HL-60/S4 (cell line): ENCODE results near the gene BMP3.
"Not testable (repeated sequence)": the region's sequence is repeated elsewhere in the genome, so short reads cannot be mapped to it uniquely, and the experiment has no call there.

Experiments used
- in situ Hi-C: fragments of 300-500 bp; cut with MboI; formaldehyde crosslinking; loops from 2 replicates; pipeline ENCODE4 v1.14.3; 2022; ENCODE audit warnings: low sequenced_read_pairs

The BMP3 gene, protein sequence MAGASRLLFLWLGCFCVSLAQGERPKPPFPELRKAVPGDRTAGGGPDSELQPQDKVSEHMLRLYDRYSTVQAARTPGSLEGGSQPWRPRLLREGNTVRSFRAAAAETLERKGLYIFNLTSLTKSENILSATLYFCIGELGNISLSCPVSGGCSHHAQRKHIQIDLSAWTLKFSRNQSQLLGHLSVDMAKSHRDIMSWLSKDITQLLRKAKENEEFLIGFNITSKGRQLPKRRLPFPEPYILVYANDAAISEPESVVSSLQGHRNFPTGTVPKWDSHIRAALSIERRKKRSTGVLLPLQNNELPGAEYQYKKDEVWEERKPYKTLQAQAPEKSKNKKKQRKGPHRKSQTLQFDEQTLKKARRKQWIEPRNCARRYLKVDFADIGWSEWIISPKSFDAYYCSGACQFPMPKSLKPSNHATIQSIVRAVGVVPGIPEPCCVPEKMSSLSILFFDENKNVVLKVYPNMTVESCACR

DNA sequence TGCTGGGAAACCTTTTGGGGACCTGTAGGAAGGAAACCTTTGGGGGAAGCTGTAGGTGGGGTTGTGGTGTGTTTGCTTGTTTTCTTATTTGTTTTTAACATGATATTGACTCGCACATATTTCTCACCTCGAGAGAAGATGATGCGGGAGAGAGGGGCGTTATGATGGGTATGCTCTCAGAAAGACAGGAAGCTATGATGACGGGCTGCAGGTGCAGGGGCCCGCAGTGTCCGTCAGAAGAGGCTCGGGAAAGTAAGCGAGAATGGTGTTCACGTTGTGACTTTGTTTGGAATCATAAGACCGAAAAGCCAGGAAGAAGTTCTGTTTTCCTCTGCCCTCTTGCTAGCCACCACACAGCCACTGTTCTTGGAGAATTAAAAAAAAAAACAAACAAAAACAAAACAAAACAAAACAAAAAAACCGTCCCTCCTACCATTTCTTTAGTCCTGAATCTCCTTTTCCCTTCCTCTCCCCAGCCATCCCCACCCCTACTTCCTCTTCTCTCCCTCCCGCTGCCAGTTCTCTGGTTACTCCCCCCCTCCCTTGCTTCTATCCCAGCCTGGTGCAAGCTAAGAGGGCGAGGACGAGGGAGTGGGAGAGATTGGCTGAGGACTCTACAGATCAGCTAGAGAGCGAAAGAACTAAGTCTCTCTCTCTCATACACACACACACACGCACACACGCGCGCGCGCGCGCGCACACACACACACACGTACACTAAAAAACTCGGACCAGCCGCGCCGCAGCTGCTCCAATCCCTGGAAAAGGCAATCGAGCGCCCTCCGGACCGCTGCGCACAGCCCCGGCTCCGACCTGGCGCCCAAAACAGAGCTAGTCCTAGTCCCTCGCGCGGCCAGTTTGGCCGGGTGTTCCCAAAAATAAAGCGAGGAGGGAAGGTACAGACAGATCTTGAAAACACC lies at the start of gene BMP3:
BMP3 (plus strand) TSS at position 648 of the 920 bp plus-strand sequence. CDS start 577 bp downstream, outside the sequence.
- in situ Hi-C loops: loop anchor here (25.0 kb wide), 1 partner anchor 668 kb away; no protein-coding TSS in a partner anchor

DNA sequence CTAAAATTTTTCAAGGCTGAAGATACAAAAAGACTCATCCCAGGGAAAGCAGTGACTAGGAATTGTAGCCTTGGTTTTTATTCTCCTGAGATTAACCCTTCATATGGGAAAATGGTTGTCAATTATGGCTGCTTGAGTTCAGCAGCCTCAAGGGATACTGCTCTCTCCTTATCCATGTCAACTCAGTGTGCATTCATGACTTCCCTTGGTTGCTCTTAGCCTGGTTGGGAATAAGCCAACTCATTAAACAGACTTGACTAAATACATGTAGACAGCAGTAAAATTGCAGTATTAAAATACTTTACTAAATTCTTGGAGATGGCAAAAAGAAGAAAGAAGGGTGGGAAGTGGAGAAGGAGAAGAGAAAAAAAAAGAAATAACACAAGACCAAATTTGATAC lies 44.5 kb upstream of the BMP3 start:
- in situ Hi-C loops: no loop called here

DNA sequence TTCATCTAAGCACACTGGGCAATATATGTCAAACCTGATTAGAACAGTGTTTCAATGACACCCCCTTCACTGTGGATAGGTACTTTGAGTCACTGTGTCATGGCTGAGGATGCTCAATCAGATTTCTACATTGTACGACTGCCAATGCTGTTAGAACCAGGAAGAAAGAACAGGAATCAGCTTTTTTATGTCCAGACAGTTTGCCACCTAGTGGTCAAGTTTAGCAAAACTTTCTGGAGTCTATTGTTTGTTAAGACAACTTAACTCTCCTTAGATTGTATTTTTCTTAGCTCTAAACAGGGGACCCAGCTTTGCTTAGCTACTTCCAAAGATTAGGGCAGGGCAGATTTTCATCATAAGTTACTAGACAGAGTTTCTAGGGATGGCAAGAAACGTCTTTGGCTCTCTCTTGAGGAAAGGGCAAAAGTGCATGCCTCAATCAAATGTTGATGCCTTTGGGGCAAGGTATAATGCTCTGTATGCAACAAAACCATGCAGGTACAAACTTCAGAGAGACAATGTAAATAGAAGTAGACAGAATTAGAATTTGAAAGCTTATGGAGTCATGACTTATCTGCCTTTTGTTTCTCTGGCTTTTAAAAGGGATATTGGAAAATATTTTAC lies 40.5 kb upstream of the BMP3 start:
- in situ Hi-C loops: no loop called here

DNA sequence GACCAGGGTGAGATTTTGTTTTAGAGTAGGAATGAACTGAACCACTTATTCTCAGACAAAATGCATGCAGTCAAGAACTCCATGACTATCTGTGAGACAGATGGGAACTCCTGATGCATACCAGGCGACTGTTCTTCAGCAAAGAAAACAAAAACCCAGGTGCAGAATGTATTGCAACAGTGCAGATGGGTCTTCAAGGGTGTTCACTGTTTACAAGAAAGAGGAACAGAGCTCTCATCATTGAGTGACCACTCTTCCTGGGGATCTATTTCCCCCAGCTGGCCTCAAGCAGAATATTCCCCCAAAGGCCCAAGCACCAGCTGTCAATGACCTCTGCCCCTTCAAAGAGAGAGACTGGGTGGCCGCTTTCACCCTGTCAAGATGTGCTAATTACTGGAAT lies 39.7 kb upstream of the BMP3 start:
- in situ Hi-C loops: no loop called here

DNA sequence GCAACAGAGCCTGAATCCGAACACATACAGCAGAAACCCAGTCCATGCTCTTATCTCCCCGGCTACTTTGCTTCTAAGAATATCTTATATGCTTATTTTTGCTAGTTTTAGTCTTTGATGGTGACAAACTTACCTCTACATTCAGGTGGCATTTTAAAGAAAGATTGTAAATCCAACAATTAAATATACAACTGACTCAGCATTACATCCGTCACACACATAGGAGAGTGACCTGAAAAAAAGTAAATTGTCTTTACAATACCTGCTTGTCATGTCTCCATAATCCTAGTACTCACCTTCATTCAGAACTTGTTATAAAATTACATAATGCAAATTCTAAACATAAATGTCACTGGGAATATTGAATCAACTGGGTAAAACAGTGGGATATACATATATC lies 30.6 kb upstream of the BMP3 start:
- in situ Hi-C loops: no loop called here

DNA sequence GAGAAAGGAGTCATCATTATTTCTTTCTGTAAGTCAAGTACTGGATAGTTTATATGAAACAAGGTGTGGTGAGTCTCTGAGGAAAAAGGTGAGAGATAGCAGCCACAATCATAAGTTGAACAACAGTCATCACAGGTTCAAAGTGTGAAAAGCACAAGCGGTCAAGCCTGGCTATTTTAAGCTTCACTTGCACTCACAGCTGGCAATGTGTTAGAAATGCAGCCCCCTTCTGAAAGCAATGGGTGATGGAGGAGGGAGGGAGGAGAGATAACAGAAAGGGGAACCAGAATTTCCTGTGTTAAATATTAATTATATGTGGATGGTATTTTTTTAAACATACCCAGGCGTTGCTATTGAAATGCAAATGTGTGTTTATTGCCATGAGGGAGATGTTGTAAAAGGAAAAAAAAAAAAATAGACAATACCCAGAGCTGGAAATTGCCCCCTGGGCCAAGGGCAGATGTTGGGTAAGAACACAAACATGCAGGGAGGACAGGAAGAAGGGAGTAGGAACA lies 26.9 kb upstream of the BMP3 start:
- in situ Hi-C loops: no loop called here

DNA sequence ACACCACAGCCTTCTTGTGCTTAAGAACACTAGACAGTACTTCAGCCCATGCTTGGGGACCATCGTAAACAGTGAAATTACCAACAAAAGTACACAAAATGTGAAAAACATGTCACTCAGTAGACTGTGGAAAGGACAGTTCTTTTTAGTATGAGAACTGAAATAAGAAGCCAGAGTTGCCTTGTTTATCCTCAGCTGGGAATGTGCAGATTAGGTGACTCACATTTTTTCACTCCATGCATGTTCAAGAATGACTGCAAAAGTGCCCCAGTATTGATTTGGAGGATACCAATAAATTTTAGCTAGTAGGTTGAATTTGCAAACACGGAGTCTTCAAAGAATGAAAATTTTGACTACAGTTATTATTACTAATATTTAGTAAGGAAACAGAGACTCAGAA lies 23.1 kb upstream of the BMP3 start:
- in situ Hi-C loops: no loop called here

DNA sequence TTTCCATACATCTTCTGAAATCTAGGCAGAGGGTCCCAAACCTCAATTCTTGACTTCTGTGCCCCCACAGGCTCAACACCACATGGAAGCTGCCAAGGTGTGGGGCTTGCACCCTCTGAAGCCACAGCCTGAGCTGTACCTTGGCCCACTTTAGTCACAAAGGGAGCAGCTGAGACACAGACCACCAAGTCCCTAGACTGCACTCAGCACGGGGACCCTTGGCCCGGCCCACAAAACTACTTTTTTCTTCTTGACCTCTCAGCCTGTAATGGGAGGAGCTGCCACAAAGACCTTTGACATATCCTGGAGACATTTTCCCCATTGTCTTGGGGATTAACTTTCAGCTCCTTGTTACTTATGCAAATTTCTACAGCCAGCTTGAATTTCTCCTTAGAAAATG lies 13.9 kb upstream of the BMP3 start:
- in situ Hi-C loops: not testable (repeated sequence)

DNA sequence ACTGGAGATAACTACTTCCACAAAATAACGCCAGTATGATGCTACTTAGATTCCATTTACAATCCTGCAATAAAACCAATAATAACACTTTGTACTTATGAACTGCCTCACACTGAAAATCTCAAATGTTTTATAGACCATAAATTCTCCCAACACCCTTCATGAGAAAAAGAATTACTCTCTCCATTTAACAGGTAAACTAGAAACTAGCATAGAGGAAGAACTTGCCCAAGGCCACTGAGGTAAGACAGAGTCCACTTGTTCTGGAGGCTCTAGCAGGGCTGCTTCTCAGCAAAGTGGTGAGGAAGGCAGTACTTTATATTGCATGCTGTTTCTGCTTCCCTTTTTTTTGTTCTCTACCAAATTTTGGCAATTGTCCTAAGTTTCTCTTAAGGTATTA lies 11.5 kb upstream of the BMP3 start:
- in situ Hi-C loops: no loop called here

DNA sequence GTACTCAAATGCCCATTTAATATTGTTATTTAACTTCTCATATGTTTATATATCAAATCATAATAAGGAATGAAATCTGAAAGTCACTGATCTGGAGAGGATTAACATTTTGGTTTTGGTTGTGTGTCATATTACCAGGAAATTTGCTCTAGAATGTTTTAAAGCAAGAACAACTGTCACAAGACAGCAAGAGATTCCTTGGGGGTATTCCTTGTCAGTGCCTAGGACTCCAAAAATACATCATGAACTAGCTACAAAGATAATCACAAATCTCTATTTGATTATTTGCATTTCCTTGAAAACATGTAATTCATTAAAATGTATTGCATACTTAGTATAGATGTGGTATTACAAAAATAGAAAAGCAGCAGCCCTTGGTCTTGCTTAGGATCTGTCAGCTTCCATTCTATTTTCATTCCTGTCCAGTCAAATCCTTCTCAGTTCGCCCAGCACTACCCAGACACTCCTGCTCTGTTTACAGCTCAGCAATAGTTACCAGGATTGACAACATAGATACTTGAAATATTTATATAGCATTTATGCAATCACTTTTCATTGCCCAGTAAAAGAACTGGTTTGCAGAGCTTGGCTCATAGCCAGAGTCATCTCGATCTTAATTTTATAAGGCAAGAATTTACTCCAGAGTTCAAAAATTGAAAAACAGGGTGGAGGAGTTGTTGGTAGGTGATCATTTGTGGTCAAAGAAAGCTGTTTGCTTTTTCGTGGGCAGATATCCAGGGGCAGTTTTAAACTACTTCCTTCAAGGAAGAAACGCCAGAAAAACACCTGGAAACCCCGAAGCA lies 9.2 kb upstream of the BMP3 start:
- in situ Hi-C loops: no loop called here

DNA sequence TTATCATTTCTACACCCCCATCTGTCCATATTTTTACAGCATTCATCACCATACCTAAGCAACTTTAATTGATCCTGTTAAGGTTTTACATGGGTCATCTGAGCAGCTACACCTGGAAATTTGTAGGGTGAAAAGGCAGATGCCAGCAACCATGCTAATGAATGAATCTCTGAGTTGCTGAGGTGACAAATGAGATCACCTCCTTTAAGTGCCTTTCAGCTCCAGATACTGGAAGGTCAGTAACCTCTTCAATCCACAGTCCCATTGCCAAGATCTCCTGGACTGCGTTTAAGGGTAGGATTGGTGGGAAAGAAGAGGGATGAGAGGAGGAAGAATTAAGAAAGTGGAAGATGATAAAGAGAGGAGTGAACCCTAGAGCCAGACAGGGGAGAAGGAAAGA lies 8.5 kb upstream of the BMP3 start:
- in situ Hi-C loops: no loop called here

DNA sequence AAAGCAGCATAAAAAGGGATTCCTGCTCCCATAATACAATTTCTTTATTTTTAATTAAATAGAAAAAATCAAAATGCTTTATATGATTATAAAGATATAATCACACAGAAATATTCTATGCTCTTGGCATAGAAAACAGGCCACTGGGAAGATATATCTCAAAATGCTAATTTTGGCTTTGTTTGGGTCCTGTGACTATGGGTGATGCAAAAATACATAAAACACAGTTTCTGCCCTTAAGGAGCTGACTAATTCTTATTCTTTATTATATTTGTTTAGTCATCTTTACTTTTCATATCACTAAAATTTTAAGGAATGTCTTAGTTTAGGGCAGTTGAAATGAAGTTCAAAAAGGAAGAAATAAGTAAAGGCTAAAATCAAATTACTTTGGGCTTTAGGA lies 7.0 kb upstream of the BMP3 start:
- in situ Hi-C loops: no loop called here

DNA sequence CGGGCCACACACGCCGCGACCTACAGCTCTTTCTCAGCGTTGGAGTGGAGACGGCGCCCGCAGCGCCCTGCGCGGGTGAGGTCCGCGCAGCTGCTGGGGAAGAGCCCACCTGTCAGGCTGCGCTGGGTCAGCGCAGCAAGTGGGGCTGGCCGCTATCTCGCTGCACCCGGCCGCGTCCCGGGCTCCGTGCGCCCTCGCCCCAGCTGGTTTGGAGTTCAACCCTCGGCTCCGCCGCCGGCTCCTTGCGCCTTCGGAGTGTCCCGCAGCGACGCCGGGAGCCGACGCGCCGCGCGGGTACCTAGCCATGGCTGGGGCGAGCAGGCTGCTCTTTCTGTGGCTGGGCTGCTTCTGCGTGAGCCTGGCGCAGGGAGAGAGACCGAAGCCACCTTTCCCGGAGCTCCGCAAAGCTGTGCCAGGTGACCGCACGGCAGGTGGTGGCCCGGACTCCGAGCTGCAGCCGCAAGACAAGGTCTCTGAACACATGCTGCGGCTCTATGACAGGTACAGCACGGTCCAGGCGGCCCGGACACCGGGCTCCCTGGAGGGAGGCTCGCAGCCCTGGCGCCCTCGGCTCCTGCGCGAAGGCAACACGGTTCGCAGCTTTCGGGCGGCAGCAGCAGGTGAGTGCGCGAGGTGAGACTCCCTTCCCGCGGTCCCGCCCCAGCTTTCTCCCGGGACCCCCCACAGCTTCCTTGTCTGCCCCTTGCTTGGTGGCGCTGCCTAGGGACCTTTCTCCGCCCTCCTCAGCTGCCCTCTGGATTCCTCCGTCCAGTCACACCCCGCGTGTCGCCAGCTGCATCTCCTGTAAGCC lies 678 bp downstream of the BMP3 start:
- in situ Hi-C loops: loop anchor here (25.0 kb wide), 1 partner anchor 669 kb away; no protein-coding TSS in a partner anchor

DNA sequence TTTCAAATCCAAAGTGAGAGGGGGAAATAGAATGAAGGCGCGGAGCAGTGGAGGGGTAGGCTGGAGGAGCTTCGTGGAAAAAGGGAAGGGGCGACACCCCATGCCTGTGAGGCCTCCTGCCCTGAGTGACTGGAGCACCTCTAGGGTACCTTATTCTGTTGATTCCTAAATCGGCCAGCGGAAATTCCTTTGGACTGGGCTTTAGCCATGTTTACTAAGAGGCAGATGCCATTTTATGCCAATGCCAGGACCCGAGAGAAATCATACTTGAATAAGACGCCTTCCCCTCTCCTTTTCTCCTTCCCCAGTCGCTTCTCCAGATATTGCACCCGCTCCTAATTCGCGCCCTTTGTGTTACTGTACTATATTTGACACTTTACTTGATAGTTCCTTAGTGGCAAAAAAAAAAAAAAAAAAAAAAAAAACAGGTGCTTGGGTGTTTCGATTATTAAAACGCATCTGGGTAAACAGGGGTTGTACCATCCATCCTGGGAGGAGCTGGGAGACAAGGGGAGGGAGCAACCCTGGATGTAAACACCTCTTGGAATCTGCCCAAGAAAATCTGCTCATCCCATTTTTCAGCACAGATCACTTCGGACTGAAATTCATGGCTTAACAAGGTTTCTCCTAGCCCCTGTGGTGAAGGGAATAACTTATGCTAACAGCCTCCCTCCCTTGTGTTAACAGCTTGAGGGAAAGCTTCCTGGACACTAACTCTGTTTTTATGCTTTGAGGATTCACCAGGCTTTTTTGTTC lies 1.5 kb downstream of the BMP3 start:
- in situ Hi-C loops: loop anchor here (25.0 kb wide), 1 partner anchor 670 kb away; no protein-coding TSS in a partner anchor

DNA sequence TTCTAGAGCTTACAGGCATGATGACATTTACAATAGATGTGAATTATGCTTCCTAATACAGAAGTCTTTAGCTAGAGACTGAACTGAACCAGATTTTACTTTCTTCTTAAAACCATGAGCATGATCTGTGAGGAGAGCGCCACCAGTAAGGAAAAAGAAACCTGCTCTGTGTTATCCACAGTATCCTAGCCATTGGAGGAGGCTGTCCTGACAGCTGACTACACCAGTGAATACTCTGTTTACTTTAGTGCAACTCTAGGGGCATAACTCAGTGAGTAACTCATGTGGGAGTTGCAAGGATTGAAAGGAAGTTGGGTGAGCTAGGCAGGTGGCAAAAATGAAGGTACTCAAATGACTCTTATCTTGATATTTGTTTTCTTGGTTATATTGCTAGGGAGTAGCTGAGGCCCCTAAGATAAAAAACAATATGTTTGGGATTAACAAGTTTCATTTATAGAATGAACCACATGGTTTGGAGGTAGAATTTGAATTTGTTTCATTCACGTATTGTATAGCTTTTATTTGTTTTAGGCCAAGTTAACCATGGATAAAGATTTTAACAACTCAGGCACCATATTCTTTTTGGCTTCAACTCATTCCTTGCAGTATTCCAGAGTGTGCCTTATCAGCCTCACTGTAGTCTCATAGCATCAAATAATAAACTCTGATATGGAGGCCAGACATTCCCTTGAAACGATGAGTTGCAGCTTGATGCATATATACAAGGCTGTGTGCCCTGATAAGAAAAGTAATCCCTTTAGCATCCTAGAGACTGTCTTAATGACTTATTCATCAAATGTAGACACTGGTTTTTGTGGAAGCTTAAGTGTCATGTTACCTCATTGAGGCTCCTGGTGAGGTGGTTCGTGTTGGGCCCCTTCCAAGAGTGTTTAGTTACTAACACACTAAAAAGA lies 2.5 kb downstream of the BMP3 start:
- in situ Hi-C loops: loop anchor here (25.0 kb wide), 1 partner anchor 671 kb away; no protein-coding TSS in a partner anchor

DNA sequence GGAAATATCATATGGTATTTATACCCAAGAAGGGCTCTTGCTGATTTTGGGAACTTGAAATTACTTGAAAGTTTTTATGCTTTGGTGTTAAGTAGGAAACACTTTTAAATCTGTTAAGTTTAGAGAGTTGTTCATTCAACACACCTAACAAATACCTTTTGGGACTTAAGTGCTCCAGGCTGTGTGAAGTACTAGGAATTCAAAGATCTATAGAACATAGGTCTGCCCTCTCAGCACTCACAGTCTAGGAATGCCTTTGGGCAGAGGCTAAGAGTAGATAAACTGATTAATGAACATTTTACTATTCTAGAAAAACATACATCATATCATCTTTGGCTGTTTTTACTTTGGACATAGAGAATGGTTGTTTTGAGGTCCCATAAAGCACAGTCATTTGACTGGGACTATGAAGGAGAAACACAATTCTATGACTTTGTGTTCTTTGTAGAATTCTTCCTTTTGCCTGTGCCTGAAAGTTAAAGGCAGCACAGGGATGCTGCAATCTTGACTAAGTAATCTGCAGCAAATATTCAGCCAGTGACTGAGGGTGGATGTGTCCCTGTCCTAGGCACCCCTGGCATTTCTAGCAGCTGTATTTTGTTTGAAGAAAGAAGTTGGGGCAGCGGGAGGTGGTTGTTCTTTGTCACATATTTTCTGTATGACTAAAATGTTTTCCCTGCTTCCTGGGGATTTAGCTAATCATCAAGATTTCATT lies 8.3 kb downstream of the BMP3 start:
- in situ Hi-C loops: loop anchor here (25.0 kb wide), 1 partner anchor 676 kb away; no protein-coding TSS in a partner anchor
